K562 (cell line): ENCODE results near the gene INO80D. TPM values are rescaled to one million over a fixed set of nuclear protein-coding genes. Genes with fewer than 3 reads are reported as not detected.
"Not testable (repeated sequence)": the region's sequence is repeated elsewhere in the genome, so short reads cannot be mapped to it uniquely, and the experiment has no call there.

Experiments
- ATAC-seq: fragments of 200-7000 bp; cut with Tn5 transposase; 3 replicates; pipeline ENCODE4 v1.9.1; 2020; ENCODE audit warnings: moderate library complexity
- BruUV-seq: library from RNA; stranded (reverse); fragments of 400-500 nt; replicated peaks from 2 replicates; lab custom pipeline; 2021; lab: Mats Ljungman, UMichigan
- CTCF ChIA-PET: fragments of 300-600 bp; formaldehyde crosslinking; extraction: SDS; loops from one replicate; lab custom pipeline; 2021; ENCODE audit warnings: low intra/inter-chr PET ratio; lab: Yijun Ruan, JAX
- POLR2A ChIA-PET: fragments of 300-600, 350-650 bp; sonication (Branson Sonifier 250); formaldehyde crosslinking; extraction: SDS; loops from one replicate; lab custom pipeline; 2021; ENCODE audit warnings: antibody characterized with exemption, inconsistent platforms; lab: Yijun Ruan, JAX
- DNase-seq, 4 experiments: peaks; one replicate each; pipeline versions ENCODE4 v3.0.0 to v3.0.0-alpha.2; 2011 to 2018; ENCODE audit warnings: low spot score in 3 of 4, mixed read lengths in 3 of 4; ENCODE audit errors: extremely low read depth in 1 of 4
- FAIRE-seq: peaks from 2 replicates; lab custom pipeline; 2011; peaks lifted over from hg19 to GRCh38; lab: Jason Lieb, UNC
- H2AFZ ChIP-seq: 2 replicates; pipeline ENCODE4 v1.6.0; 2011; ENCODE audit warnings: low read depth, low read length, control low read depth, inconsistent platforms
- H3K27ac ChIP-seq: fragments of 200-600 bp; 3 replicates; pipeline ENCODE4 v1.8.0; 2011; ENCODE audit warnings: low read depth, mild to moderate bottlenecking, control low read depth, inconsistent platforms, low read length, moderate library complexity, mixed read lengths; ENCODE audit errors: extremely low read depth
- H3K27me3 ChIP-seq, 2 experiments: fragments of 300-600 bp in 1 of 2; 2 replicates in 1 of 2; 3 replicates in 1 of 2; pipeline versions ENCODE4 v1.6.0 to v1.8.0; 2011; ENCODE audit warnings: inconsistent platforms in 2 of 2, low read length in 2 of 2, mild to moderate bottlenecking in 1 of 2, mixed read lengths in 1 of 2, moderate library complexity in 1 of 2; ENCODE audit not compliant: control insufficient read depth in 2 of 2, insufficient read depth in 2 of 2
- H3K36me3 ChIP-seq: fragments of 300-600 bp; 3 replicates; pipeline ENCODE4 v1.8.0; 2011; ENCODE audit warnings: mild to moderate bottlenecking, low read length, inconsistent platforms; ENCODE audit not compliant: control insufficient read depth, insufficient read depth
- H3K4me1 ChIP-seq, 2 experiments: fragments of 200-600 bp in 1 of 2; replicated peaks in 1 of 2; 2 replicates in 1 of 2; 3 replicates in 1 of 2; pipeline versions ENCODE4 v1.5.1 to v1.8.0; 2011; ENCODE audit warnings: inconsistent platforms in 2 of 2, low read length in 2 of 2, mild to moderate bottlenecking in 1 of 2, mixed read lengths in 1 of 2, moderate library complexity in 1 of 2; ENCODE audit not compliant: control insufficient read depth in 2 of 2, insufficient read depth in 2 of 2
- H3K4me2 ChIP-seq: 2 replicates; pipeline ENCODE4 v1.6.1; 2011; ENCODE audit warnings: low read length, control low read depth, inconsistent platforms, mixed read lengths; ENCODE audit not compliant: insufficient read depth
- H3K4me3 ChIP-seq: fragments of 200-600 bp; sonication (generic), shearing (Covaris generic); 2 replicates; pipeline ENCODE4 v1.5.1; 2016; ENCODE audit warnings: control low read depth, inconsistent platforms
- H3K79me2 ChIP-seq: fragments of 200-600 bp; 3 replicates; pipeline ENCODE4 v1.8.0; 2011; ENCODE audit warnings: low read length, inconsistent platforms; ENCODE audit not compliant: control insufficient read depth, insufficient read depth
- H3K9ac ChIP-seq, 2 experiments: 2 replicates each; pipeline versions ENCODE4 v1.6.0 to v1.6.1; 2011; ENCODE audit warnings: low read depth in 2 of 2, low read length in 2 of 2, control low read depth in 1 of 2, inconsistent platforms in 1 of 2, mild to moderate bottlenecking in 1 of 2, mixed read lengths in 1 of 2; ENCODE audit not compliant: insufficient read depth in 1 of 2
- H3K9me1 ChIP-seq: one replicate; pipeline ENCODE4 v1.6.0; 2011; ENCODE audit warnings: inconsistent platforms, mild to moderate bottlenecking, low read length, moderate library complexity; ENCODE audit not compliant: control insufficient read depth, insufficient read depth
- H3K9me3 ChIP-seq: replicated peaks from 2 replicates; pipeline ENCODE4 v1.5.1; 2011; ENCODE audit warnings: low read depth, low read length, inconsistent platforms; ENCODE audit not compliant: control insufficient read depth, insufficient read depth
- H4K20me1 ChIP-seq: replicated peaks from 2 replicates; pipeline ENCODE4 v1.6.1; 2011; ENCODE audit warnings: low read length, inconsistent platforms, mixed read lengths; ENCODE audit not compliant: control insufficient read depth, insufficient read depth
- ZBTB5 ChIP-seq: fragments of 450-650 bp; IDR thresholded peaks from 2 replicates; pipeline ENCODE4 v1.6.1; 2017; ENCODE audit warnings: antibody characterized with exemption
- WGBS: fragments of 100-300 bp; shearing (Covaris generic); methylation state at CpG from one replicate; pipeline ENCODE4 v1.1.6; 2016; ENCODE audit warnings: low coverage, mixed read lengths; ENCODE audit not compliant: insufficient coverage; ENCODE audit errors: missing lambda C conversion rate; 5-methylcytosine and 5-hydroxymethylcytosine counted together
- in situ Hi-C: fragments of 300-500 bp; cut with MboI; formaldehyde crosslinking; loops from 4 replicates; pipeline ENCODE4 v1.15.0; 2018; ENCODE audit warnings: inconsistent platforms, mixed read lengths
- intact Hi-C: fragments of 100-400 bp; cut with micrococcal nuclease; formaldehyde crosslinking; loops from 2 replicates; pipeline ENCODE4 v1.14.2; 2022
- polyA plus RNA-seq, 8 experiments: library from polyadenylated mRNA; depleted of rRNA in 4 of 8; stranded (reverse) in 5 of 8; unstranded in 3 of 8; fragments of >200 nt; fragmentation: Nextera tagmentation in 2 of 8; fragmentation: Illumina TruSeq in 1 of 8; extraction: Ambion mirVana in 2 of 8; extraction: Trizol in 1 of 8; gene quantifications; 2 replicates each; pipeline versions ENCODE4 v1.2.1 to v1.2.3, GENCODE V29; 2011 to 2014; ENCODE audit warnings: inconsistent platforms in 1 of 8, missing spikeins in 1 of 8
- total RNA-seq, 7 experiments: library from RNA; depleted of rRNA in 6 of 7; stranded (reverse); fragments of >200 nt in 6 of 7; fragmentation: Illumina TruSeq in 2 of 7; extraction: Trizol in 2 of 7; gene quantifications; 2 replicates each; pipeline versions ENCODE4 v1.2.1 to v1.2.3, GENCODE V29; 2011 to 2021; ENCODE audit warnings: low replicate concordance in 1 of 7

INO80D gene
- total and polyA plus RNA-seq, 9 of the 15 experiments (the other 6 are each of a cell fraction or from before 2014, with no cell fraction given): 0.64 to 8.1 (median 2.9) TPM

GRCh38 chr2:206079699-206080465 is 6.1 kb downstream of the INO80D start:
- no peaks in the 10 kb centered on the region for H4K20me1 ChIP-seq
- ChIA-PET CTCF (no interaction called here), POLR2A (interaction anchor here (1.4 kb wide), 1 partner anchor 8 kb away, joined by 4 read pairs; no protein-coding TSS in a partner anchor)
- no peak overlapping the region for H3K27ac ChIP-seq
- no TSS peak for BruUV-seq
- H3K4me1 ChIP-seq: peaks cover 3 to 4% of the 10 kb centered on the region in 2 experiments; a peak in 3 of 5 replicates
- ATAC-seq (no peak), FAIRE-seq (no peak), DNase-seq (no peak)
- no peaks in the 10 kb centered on the region for H3K36me3 ChIP-seq
- no peaks in the 10 kb centered on the region for H3K9me1 ChIP-seq
- H3K27me3 ChIP-seq: no peaks in the 10 kb centered on the region
- 82% methylated on average over 8 of the region's 9 CpGs for WGBS
- H3K9ac ChIP-seq: no peak overlapping the region
- H3K79me2 ChIP-seq: peaks cover 82% of the 10 kb centered on the region
- intact Hi-C loops: no loop called here
- H3K9me3 ChIP-seq: no peaks in the 10 kb centered on the region
- in situ Hi-C loops: no loop called here
- no peak overlapping the region for H3K4me2 ChIP-seq
- no peak for TF ChIP-seq ZBTB5
- no peak overlapping the region for H2AFZ ChIP-seq
- no peak overlapping the region for H3K4me3 ChIP-seq

- POLR2A ChIA-PET, CTCF ChIA-PET, intact Hi-C loops, H3K27ac ChIP-seq, in situ Hi-C loops, H4K20me1 ChIP-seq, DNase-seq, H3K4me3 ChIP-seq, FAIRE-seq, H2AFZ ChIP-seq, H3K9ac ChIP-seq, H3K27me3 ChIP-seq, H3K9me1 ChIP-seq, BruUV-seq, H3K36me3 ChIP-seq, H3K9me3 ChIP-seq, H3K4me2 ChIP-seq, ATAC-seq, H3K4me1 ChIP-seq: not testable (repeated sequence)
- WGBS: 86% methylated on average over 4 of the region's 5 CpGs
- H3K79me2 ChIP-seq: peaks cover 80% of the 10 kb centered on the region
Observed at GRCh38 chr2:206077879-206078278, 8.1 kb downstream of the INO80D start.
